CD4-positive, alpha-beta T cell (primary cell): ENCODE measurements around the gene SYNGR2. TPM values are rescaled to one million over a fixed set of nuclear protein-coding genes. Genes with fewer than 3 reads are reported as not detected.
A peak's percentile ranks its signal among the peaks of the same experiment; 100 is the strongest.

Experiments used
- ATAC-seq: fragments of 200-7000 bp; cut with Tn5 transposase; one replicate; pipeline ENCODE4 v1.10.0; 2022; ENCODE audit warnings: mild to moderate bottlenecking; ENCODE audit not compliant: poor library complexity
- CTCF ChIA-PET: fragments of 350-600 bp; sonication (Branson Sonifier 250); formaldehyde crosslinking; loops from one replicate; lab custom pipeline; 2021; ENCODE audit warnings: antibody characterized with exemption, inconsistent platforms; lab: Charles Lee
- POLR2A ChIA-PET: fragments of 350-600 bp; sonication (Branson Sonifier 250); formaldehyde crosslinking; loops from one replicate; lab custom pipeline; 2021; ENCODE audit warnings: antibody characterized with exemption, inconsistent platforms; lab: Charles Lee
- DNase-seq, 14 experiments: peaks; one replicate each; pipeline ENCODE4 v3.0.0-alpha.2; 2013 to 2020; ENCODE audit warnings: mixed read lengths in 2 of 14
- H3K27ac ChIP-seq, 2 donors: one replicate each; pipeline versions ENCODE4 v1.5.1 to v1.7.0; 2013; ENCODE audit warnings: low read length in 2 of 2, low read depth in 1 of 2, mild to moderate bottlenecking in 1 of 2
- H3K27me3 ChIP-seq, 2 experiments: 1 replicate in 1 of 2; 2 replicates in 1 of 2; pipeline versions ENCODE4 v1.6.1 to v1.7.0; 2013; ENCODE audit warnings: low read length in 2 of 2, control low read depth in 1 of 2, mild to moderate bottlenecking in 1 of 2, moderate library complexity in 1 of 2; ENCODE audit not compliant: insufficient read depth in 2 of 2, control insufficient read depth in 1 of 2
- H3K36me3 ChIP-seq: one replicate; pipeline ENCODE4 v1.6.1; 2013; ENCODE audit warnings: low read length, control low read depth; ENCODE audit not compliant: insufficient read depth
- H3K4me1 ChIP-seq: one replicate; pipeline ENCODE4 v1.6.1; 2013; ENCODE audit warnings: low read length, control low read depth; ENCODE audit not compliant: insufficient read depth
- H3K4me3 ChIP-seq: one replicate; pipeline ENCODE4 v1.5.1; 2013; ENCODE audit warnings: mild to moderate bottlenecking, low read length, moderate library complexity
- H3K9me3 ChIP-seq, 2 experiments: 1 replicate in 1 of 2; 2 replicates in 1 of 2; pipeline versions ENCODE4 v1.6.1 to v1.7.0; 2013; ENCODE audit warnings: low read length in 2 of 2, mild to moderate bottlenecking in 2 of 2, control low read depth in 1 of 2, moderate library complexity in 1 of 2; ENCODE audit not compliant: control insufficient read depth in 1 of 2, insufficient read depth in 1 of 2
- H3K27ac Mint-ChIP-seq: one replicate; pipeline ENCODE4 v1.8.0; 2020; ENCODE audit warnings: mixed read lengths
- H3K27me3 Mint-ChIP-seq: one replicate; pipeline ENCODE4 v1.8.0; 2021; ENCODE audit warnings: mixed read lengths
- H3K36me3 Mint-ChIP-seq: one replicate; pipeline ENCODE4 v1.8.0; 2021; ENCODE audit warnings: low read depth, mixed read lengths
- H3K4me1 Mint-ChIP-seq: one replicate; pipeline ENCODE4 v1.8.0; 2021; ENCODE audit warnings: low read depth, mixed read lengths
- H3K4me3 Mint-ChIP-seq: one replicate; pipeline ENCODE4 v1.8.0; 2020; ENCODE audit warnings: mild to moderate bottlenecking, mixed read lengths
- H3K9me3 Mint-ChIP-seq: one replicate; pipeline ENCODE4 v1.8.0; 2020; ENCODE audit warnings: mixed read lengths
- intact Hi-C, 2 experiments: fragments of 100-400 bp; cut with DNase I in 1 of 2; cut with micrococcal nuclease in 1 of 2; formaldehyde crosslinking; loops; one replicate each; pipeline versions ENCODE4 v1.15.1 to v1.9.0; 2023 to 2025; cut with DNase I, micrococcal nuclease
- total RNA-seq, 174 experiments: library from RNA in 2 of 174; stranded (reverse) in 2 of 174; gene quantifications; one replicate each; pipeline ENCODE4 v1.2.3 and lab custom pipeline; 2021 to 2026
- TF ChIP-seq, protein P1 (sequence below): fragments of 200-600 bp; IDR thresholded peaks from one replicate; pipeline ENCODE4 v1.8.0; 2022; ENCODE audit warnings: antibody characterized with exemption, mild to moderate bottlenecking

The SYNGR2 gene
- total RNA-seq, 2 experiments from 2014 or later = 34.9 to 41.3 TPM

DNA sequence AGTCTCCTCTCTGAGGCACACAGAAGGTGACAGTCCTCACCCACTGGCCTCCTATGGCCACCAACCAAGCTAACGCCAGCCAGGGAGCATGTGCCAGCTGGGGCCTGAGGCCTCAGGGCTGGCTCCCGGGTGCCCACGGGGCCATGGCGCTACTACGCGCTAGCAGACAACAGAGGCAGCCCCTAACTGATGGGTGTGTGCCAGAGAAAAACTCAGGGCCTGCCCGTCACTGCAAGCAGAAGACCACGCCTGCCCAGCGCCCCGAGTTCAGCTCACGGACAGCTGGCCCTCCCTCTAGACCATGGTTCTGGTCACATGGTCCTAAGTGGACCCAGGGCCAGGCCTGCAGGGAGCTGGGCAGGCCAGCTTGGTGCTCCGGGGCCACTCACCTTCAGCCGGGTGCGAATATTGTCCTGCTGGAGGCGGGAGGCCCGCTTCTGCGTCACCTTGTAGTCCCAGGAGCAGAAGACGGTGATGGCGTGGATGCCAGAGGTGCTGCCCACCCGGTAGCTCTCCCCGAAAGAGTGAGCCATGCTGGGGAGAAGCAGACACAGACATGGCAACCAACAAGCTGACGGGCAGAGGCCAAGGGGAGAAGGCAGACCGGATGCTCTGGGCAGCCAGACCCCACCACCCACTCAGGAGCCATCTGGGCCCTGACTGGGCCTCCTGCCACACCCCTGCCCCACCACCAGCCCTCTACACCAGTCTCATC lies 46.0 kb upstream of the SYNGR2 start:
- Histone ChIP-seq H3K27ac (peak overlapping the region; percentile 52 to 79), H3K27me3 (no peaks in the 10 kb centered on the region), H3K36me3 (peaks cover 94% of the 10 kb centered on the region), H3K4me3 (peak overlapping the region; percentile 53), H3K9me3 (no peaks in the 10 kb centered on the region), H3K4me1 (peaks cover 98% of the 10 kb centered on the region)
- Mint-ChIP-seq H3K4me1 (peaks cover 70% of the 10 kb centered on the region), H3K4me3 (peak overlapping the region; percentile 76), H3K27me3 (no peaks in the 10 kb centered on the region), H3K27ac (peak overlapping the region; percentile 83), H3K36me3 (peaks cover 84% of the 10 kb centered on the region), H3K9me3 (no peaks in the 10 kb centered on the region)
- ATAC-seq = peak; percentile 3
- POLR2A ChIA-PET = interaction anchor here (1.7 to 15.4 kb wide), 3 partner anchors 10 to 54 kb away, joined by 3 to 766 read pairs (median 16); partner anchors contain the start of gene TMC8
- peak in 5 of 14 experiments; percentile 3 to 60 (median 54) for DNase-seq
- intact Hi-C loops = loop anchor here in 1 of 2 experiments (10.0 kb wide), 2 partner anchors 242 to 302 kb away; partner anchors contain the start of gene SOCS3
- CTCF ChIA-PET = interaction anchor here (2.2 to 6.5 kb wide), 3 partner anchors 12 to 54 kb away, joined by 8 to 38 read pairs (median 28); no protein-coding TSS in a partner anchor
- TF ChIP-seq, protein P1, sequence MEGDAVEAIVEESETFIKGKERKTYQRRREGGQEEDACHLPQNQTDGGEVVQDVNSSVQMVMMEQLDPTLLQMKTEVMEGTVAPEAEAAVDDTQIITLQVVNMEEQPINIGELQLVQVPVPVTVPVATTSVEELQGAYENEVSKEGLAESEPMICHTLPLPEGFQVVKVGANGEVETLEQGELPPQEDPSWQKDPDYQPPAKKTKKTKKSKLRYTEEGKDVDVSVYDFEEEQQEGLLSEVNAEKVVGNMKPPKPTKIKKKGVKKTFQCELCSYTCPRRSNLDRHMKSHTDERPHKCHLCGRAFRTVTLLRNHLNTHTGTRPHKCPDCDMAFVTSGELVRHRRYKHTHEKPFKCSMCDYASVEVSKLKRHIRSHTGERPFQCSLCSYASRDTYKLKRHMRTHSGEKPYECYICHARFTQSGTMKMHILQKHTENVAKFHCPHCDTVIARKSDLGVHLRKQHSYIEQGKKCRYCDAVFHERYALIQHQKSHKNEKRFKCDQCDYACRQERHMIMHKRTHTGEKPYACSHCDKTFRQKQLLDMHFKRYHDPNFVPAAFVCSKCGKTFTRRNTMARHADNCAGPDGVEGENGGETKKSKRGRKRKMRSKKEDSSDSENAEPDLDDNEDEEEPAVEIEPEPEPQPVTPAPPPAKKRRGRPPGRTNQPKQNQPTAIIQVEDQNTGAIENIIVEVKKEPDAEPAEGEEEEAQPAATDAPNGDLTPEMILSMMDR = no peak

- no peak for ATAC-seq
- H3K9me3 Mint-ChIP-seq = no peaks in the 10 kb centered on the region
- Histone ChIP-seq H3K9me3 (no peaks in the 10 kb centered on the region), H3K27ac (peak overlapping the region; percentile 30 to 79), H3K27me3 (no peaks in the 10 kb centered on the region), H3K4me3 (peak overlapping the region; percentile 53), H3K36me3 (peaks cover 89% of the 10 kb centered on the region), H3K4me1 (peaks cover 93% of the 10 kb centered on the region)
- H3K27me3 Mint-ChIP-seq = no peaks in the 10 kb centered on the region
- peak overlapping the region; percentile 76 for H3K4me3 Mint-ChIP-seq
- peak in 3 of 14 experiments; percentile 35 to 49 (median 37) for DNase-seq
- intact Hi-C loops = loop anchor here in 1 of 2 experiments (10.0 kb wide), 2 partner anchors 242 to 302 kb away; partner anchors contain the start of gene SOCS3
- peaks cover 88% of the 10 kb centered on the region for H3K36me3 Mint-ChIP-seq
- ChIA-PET POLR2A (interaction anchor here (9.8 to 15.4 kb wide), 2 partner anchors 10 to 14 kb away, joined by 151 to 766 read pairs; partner anchors contain the start of gene TMC8), CTCF (interaction anchor here (4.7 to 6.5 kb wide), 3 partner anchors 9 to 15 kb away, joined by 24 to 38 read pairs (median 28); no protein-coding TSS in a partner anchor)
- TF ChIP-seq, protein P1 = no peak
- H3K27ac Mint-ChIP-seq = peak overlapping the region; percentile 83
- H3K4me1 Mint-ChIP-seq = peaks cover 68% of the 10 kb centered on the region
These were observed 45.5 kb upstream of the SYNGR2 start for GRCh38 chr17:78122931-78123249.

- Mint-ChIP-seq H3K27me3 (no peaks in the 10 kb centered on the region), H3K4me3 (peak overlapping the region; percentile 85), H3K27ac (peak overlapping the region; percentile 83), H3K9me3 (no peaks in the 10 kb centered on the region), H3K4me1 (peaks cover 65% of the 10 kb centered on the region), H3K36me3 (peaks cover 85% of the 10 kb centered on the region)
- POLR2A ChIA-PET = interaction anchor here (9.8 to 15.4 kb wide), 2 partner anchors 11 to 14 kb away, joined by 151 to 766 read pairs; partner anchors contain the start of gene TMC8
- no peaks in the 10 kb centered on the region for H3K27me3 ChIP-seq
- H3K4me3 ChIP-seq = peak overlapping the region; percentile 53
- H3K4me1 ChIP-seq = peaks cover 89% of the 10 kb centered on the region
- DNase-seq = no peak
- no peak for ATAC-seq
- H3K9me3 ChIP-seq = no peaks in the 10 kb centered on the region
- TF ChIP-seq, protein P1 = no peak
- CTCF ChIA-PET = interaction anchor here (1.1 to 6.5 kb wide), 5 partner anchors 10 to 46 kb away, joined by 3 to 38 read pairs (median 24); no protein-coding TSS in a partner anchor
- peaks cover 86% of the 10 kb centered on the region for H3K36me3 ChIP-seq
- intact Hi-C loops = loop anchor here in 1 of 2 experiments (10.0 kb wide), 2 partner anchors 241 to 301 kb away; partner anchors contain the start of gene SOCS3
- H3K27ac ChIP-seq = peak overlapping the region; percentile 68 to 92
These were observed 45.0 kb upstream of the SYNGR2 start for GRCh38 chr17:78123258-78123929.
